ENCODE measurements around the gene HPX. TPM values are rescaled to one million over a fixed set of nuclear protein-coding genes. Genes with fewer than 3 reads are reported as not detected.
A peak's percentile ranks its signal among the peaks of the same experiment; 100 is the strongest.

Gene HPX
- polyA plus RNA-seq, 3 donors = 0.40 TPM; not detected in 2

- Histone ChIP-seq H2AFZ (ENCODE audit: insufficient read depth, low read depth, low read length, poor library complexity, severe bottlenecking) (no peak overlapping the region), H3K4me2 (replicated peaks; ENCODE audit: extremely low read depth, low read length, poor library complexity, severe bottlenecking) (no peak overlapping the region), H3K9me3 (replicated peaks in 1 of 2; ENCODE audit: control insufficient read depth in 1 of 2, insufficient read depth in 1 of 2, low read length in 2 of 2) (no peaks in the 10 kb centered on the region), H4K20me1 (ENCODE audit: insufficient read depth, low read length) (no peaks in the 10 kb centered on the region), H3K27ac (ENCODE audit: low read depth in 1 of 2, low read length in 2 of 2) (no peak overlapping the region), H3K4me1 (ENCODE audit: control insufficient read depth in 1 of 2, insufficient read depth in 2 of 2, low read length in 2 of 2) (no peaks in the 10 kb centered on the region), H3K27me3 (ENCODE audit: control insufficient read depth in 2 of 2, insufficient read depth in 2 of 2, low read length in 2 of 2) (no peaks in the 10 kb centered on the region), H3K9ac (ENCODE audit: insufficient read depth, low read length, poor library complexity, severe bottlenecking) (no peak overlapping the region), H3K4me3 (replicated peaks in 1 of 3; ENCODE audit: low read depth in 2 of 3, low read length in 3 of 3) (no peak overlapping the region), H3K79me2 (ENCODE audit: insufficient read depth, low read length) (no peaks in the 10 kb centered on the region), H3K36me3 (replicated peaks in 1 of 2; ENCODE audit: control insufficient read depth in 1 of 2, insufficient read depth in 2 of 2, low read length in 2 of 2) (peaks cover 42 to 80% of the 10 kb centered on the region in 2 donors)
- Mint-ChIP-seq H3K36me3 (peaks cover 59 to 62% of the 10 kb centered on the region in 2 donors), H3K4me1 (no peaks in the 10 kb centered on the region), H3K27me3 (ENCODE audit: low read depth in 3 of 3) (peaks cover 0 to 2% (median 0%) of the 10 kb centered on the region in 3 donors), H3K27ac (peak overlapping the region in 1 of 7 donors; percentile 21), H3K9me3 (no peaks in the 10 kb centered on the region), H3K4me3 (no peak overlapping the region)
- intact Hi-C loops (cut with micrococcal nuclease) = no loop called here
- no peak for DNase-seq
- TF ChIP-seq CTCF (IDR thresholded peaks at IDR 0.05) = no peak
- WGBS (ENCODE audit: insufficient coverage) = 100% methylated on average over 1 of the region's 2 CpGs
These were observed 17.7 kb upstream of the HPX start for GRCh38 chr11:6458352-6459098.

- intact Hi-C loops (cut with micrococcal nuclease) = no loop called here
- no peak overlapping the region for H3K4me3 Mint-ChIP-seq
- peaks cover 0 to 2% (median 0%) of the 10 kb centered on the region in 3 donors for H3K27me3 Mint-ChIP-seq (ENCODE audit: low read depth in 3 of 3)
- Histone ChIP-seq H3K36me3 (replicated peaks in 1 of 2; ENCODE audit: control insufficient read depth in 1 of 2, insufficient read depth in 2 of 2, low read length in 2 of 2) (peaks cover 46 to 84% of the 10 kb centered on the region in 2 donors), H2AFZ (ENCODE audit: insufficient read depth, low read depth, low read length, poor library complexity, severe bottlenecking) (no peak overlapping the region), H3K27ac (ENCODE audit: low read depth in 1 of 2, low read length in 2 of 2) (no peak overlapping the region), H3K9ac (ENCODE audit: insufficient read depth, low read length, poor library complexity, severe bottlenecking) (no peak overlapping the region), H3K4me2 (replicated peaks; ENCODE audit: extremely low read depth, low read length, poor library complexity, severe bottlenecking) (no peak overlapping the region), H3K27me3 (ENCODE audit: control insufficient read depth in 2 of 2, insufficient read depth in 2 of 2, low read length in 2 of 2) (no peaks in the 10 kb centered on the region), H3K4me3 (replicated peaks in 1 of 3; ENCODE audit: low read depth in 2 of 3, low read length in 3 of 3) (no peak overlapping the region), H3K4me1 (ENCODE audit: control insufficient read depth in 1 of 2, insufficient read depth in 2 of 2, low read length in 2 of 2) (no peaks in the 10 kb centered on the region), H3K9me3 (replicated peaks in 1 of 2; ENCODE audit: control insufficient read depth in 1 of 2, insufficient read depth in 1 of 2, low read length in 2 of 2) (no peaks in the 10 kb centered on the region), H3K79me2 (ENCODE audit: insufficient read depth, low read length) (no peaks in the 10 kb centered on the region), H4K20me1 (ENCODE audit: insufficient read depth, low read length) (no peaks in the 10 kb centered on the region)
- no peaks in the 10 kb centered on the region for H3K4me1 Mint-ChIP-seq
- H3K9me3 Mint-ChIP-seq = no peaks in the 10 kb centered on the region
- over 99% methylated on average over 18 of the region's 26 CpGs for WGBS (ENCODE audit: insufficient coverage)
- no peak for TF ChIP-seq CTCF (IDR thresholded peaks at IDR 0.05)
- no peak overlapping the region for H3K27ac Mint-ChIP-seq
- no peak for DNase-seq
- peaks cover 61 to 63% of the 10 kb centered on the region in 2 donors for H3K36me3 Mint-ChIP-seq
These were observed 17.0 kb upstream of the HPX start for GRCh38 chr11:6457581-6458320.

Measured in CD14-positive monocyte (primary cell).